ENCODE results near the gene IFT122.

DNA sequence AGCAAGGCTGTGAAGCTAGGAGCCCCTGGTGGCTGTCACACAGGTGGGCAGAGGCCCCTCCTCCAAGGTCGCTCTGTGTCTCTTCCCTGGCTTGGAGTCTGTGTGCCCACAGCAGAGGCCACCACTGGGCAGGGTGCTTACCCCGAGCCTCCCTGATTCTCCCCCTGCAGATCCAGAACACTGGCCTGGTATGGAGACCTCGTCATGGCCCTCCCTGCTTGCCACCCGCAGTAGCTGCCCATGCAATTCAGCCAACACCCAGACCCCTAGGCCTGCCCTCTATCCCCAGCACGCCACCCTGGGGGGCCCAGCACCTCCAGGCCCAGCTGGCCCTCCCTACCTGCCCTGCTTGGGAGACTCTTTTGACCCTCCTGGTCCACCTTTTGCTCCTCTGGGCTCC is 82.9 kb downstream of the IFT122 start:
- TF ChIP-seq, protein P1, sequence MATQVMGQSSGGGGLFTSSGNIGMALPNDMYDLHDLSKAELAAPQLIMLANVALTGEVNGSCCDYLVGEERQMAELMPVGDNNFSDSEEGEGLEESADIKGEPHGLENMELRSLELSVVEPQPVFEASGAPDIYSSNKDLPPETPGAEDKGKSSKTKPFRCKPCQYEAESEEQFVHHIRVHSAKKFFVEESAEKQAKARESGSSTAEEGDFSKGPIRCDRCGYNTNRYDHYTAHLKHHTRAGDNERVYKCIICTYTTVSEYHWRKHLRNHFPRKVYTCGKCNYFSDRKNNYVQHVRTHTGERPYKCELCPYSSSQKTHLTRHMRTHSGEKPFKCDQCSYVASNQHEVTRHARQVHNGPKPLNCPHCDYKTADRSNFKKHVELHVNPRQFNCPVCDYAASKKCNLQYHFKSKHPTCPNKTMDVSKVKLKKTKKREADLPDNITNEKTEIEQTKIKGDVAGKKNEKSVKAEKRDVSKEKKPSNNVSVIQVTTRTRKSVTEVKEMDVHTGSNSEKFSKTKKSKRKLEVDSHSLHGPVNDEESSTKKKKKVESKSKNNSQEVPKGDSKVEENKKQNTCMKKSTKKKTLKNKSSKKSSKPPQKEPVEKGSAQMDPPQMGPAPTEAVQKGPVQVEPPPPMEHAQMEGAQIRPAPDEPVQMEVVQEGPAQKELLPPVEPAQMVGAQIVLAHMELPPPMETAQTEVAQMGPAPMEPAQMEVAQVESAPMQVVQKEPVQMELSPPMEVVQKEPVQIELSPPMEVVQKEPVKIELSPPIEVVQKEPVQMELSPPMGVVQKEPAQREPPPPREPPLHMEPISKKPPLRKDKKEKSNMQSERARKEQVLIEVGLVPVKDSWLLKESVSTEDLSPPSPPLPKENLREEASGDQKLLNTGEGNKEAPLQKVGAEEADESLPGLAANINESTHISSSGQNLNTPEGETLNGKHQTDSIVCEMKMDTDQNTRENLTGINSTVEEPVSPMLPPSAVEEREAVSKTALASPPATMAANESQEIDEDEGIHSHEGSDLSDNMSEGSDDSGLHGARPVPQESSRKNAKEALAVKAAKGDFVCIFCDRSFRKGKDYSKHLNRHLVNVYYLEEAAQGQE (IDR thresholded peaks at IDR 0.05; ENCODE audit: unreplicated experiment), result no peak
- TF ChIP-seq, protein P2, sequence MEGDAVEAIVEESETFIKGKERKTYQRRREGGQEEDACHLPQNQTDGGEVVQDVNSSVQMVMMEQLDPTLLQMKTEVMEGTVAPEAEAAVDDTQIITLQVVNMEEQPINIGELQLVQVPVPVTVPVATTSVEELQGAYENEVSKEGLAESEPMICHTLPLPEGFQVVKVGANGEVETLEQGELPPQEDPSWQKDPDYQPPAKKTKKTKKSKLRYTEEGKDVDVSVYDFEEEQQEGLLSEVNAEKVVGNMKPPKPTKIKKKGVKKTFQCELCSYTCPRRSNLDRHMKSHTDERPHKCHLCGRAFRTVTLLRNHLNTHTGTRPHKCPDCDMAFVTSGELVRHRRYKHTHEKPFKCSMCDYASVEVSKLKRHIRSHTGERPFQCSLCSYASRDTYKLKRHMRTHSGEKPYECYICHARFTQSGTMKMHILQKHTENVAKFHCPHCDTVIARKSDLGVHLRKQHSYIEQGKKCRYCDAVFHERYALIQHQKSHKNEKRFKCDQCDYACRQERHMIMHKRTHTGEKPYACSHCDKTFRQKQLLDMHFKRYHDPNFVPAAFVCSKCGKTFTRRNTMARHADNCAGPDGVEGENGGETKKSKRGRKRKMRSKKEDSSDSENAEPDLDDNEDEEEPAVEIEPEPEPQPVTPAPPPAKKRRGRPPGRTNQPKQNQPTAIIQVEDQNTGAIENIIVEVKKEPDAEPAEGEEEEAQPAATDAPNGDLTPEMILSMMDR (conservative IDR thresholded peaks at IDR 0.05; ENCODE audit: low read depth in 2 of 2), result no peak
- TF ChIP-seq POLR2AphosphoS5 (IDR thresholded peaks at IDR 0.05; ENCODE audit: low read depth) (no peak), EZH2phosphoT487 (IDR thresholded peaks at IDR 0.05; ENCODE audit: unreplicated experiment) (no peak), ZNF331 (CRISPR knock-in tag; IDR thresholded peaks at IDR 0.05; ENCODE audit: low read depth) (no peak), JUNB (IDR thresholded peaks at IDR 0.05; ENCODE audit: unreplicated experiment) (no peak), CREB1 (CRISPR knock-in tag; IDR thresholded peaks at IDR 0.05; ENCODE audit: low read depth) (no peak), EZH2 (IDR thresholded peaks at IDR 0.05; ENCODE audit: low read depth, unreplicated experiment) (no peak)
- TF ChIP-seq, protein P3, sequence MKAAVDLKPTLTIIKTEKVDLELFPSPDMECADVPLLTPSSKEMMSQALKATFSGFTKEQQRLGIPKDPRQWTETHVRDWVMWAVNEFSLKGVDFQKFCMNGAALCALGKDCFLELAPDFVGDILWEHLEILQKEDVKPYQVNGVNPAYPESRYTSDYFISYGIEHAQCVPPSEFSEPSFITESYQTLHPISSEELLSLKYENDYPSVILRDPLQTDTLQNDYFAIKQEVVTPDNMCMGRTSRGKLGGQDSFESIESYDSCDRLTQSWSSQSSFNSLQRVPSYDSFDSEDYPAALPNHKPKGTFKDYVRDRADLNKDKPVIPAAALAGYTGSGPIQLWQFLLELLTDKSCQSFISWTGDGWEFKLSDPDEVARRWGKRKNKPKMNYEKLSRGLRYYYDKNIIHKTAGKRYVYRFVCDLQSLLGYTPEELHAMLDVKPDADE (IDR thresholded peaks at IDR 0.05), result no peak
